Measurements from ENCODE around the gene TRAF6. TPM values are rescaled to one million over a fixed set of nuclear protein-coding genes. Genes with fewer than 3 reads are reported as not detected.

TRAF6 gene
- total and polyA plus RNA-seq, 9 of the 15 experiments (the other 6 are each of a cell fraction or from before 2014, with no cell fraction given), result 2.0 to 13.1 (median 8.2) TPM

DNA sequence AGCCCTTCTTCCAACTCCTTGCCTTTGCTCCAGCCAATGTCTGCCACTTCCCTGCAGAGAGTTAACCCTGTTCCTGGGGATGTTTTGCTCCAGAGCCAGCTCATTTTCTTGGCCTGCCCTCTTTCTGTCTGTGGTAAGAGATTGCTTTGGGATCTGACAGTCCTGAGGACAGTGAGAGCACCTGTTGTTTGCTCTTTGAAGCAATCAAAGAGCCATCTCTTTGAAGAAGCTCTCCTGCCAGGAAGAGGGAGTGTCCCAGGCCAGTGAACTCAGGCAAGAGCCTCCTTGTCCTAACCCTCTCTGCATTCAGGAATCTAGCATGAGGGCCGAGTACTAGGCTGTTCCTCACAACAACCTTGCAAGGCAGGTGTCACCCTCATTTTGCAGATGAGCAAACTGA is 42.2 kb downstream of the TRAF6 start:
- ATAC-seq (no peak), DNase-seq (ENCODE audit: extremely low read depth in 1 of 4, low spot score in 3 of 4) (no peak), FAIRE-seq (no peak)
- Histone ChIP-seq H3K4me1 (replicated peaks in 1 of 2; ENCODE audit: control insufficient read depth in 2 of 2, insufficient read depth in 2 of 2, low read length in 2 of 2) (no peaks in the 10 kb centered on the region), H3K36me3 (ENCODE audit: control insufficient read depth, insufficient read depth, low read length) (no peaks in the 10 kb centered on the region), H3K9ac (ENCODE audit: insufficient read depth in 1 of 2, low read depth in 2 of 2, low read length in 2 of 2) (no peak overlapping the region), H3K9me3 (replicated peaks; ENCODE audit: control insufficient read depth, insufficient read depth, low read depth, low read length) (no peaks in the 10 kb centered on the region), H3K4me3 (no peak overlapping the region), H2AFZ (ENCODE audit: low read depth, low read length) (no peak overlapping the region), H3K9me1 (ENCODE audit: control insufficient read depth, insufficient read depth, low read length) (no peaks in the 10 kb centered on the region), H3K27me3 (ENCODE audit: control insufficient read depth in 2 of 2, insufficient read depth in 2 of 2, low read length in 2 of 2) (peaks cover 5 to 17% of the 10 kb centered on the region in 2 experiments; a peak in 4 of 5 replicates), H3K27ac (ENCODE audit: extremely low read depth, low read depth, low read length) (no peak overlapping the region), H3K79me2 (ENCODE audit: control insufficient read depth, insufficient read depth, low read length) (no peaks in the 10 kb centered on the region), H4K20me1 (replicated peaks; ENCODE audit: control insufficient read depth, insufficient read depth, low read length) (no peaks in the 10 kb centered on the region), H3K4me2 (ENCODE audit: insufficient read depth, low read length) (no peak overlapping the region)
- WGBS (ENCODE audit: insufficient coverage, low coverage, missing lambda C conversion rate), result 0% methylated on average over 1 of the region's 1 CpG
- POLR2A ChIA-PET, result no interaction called here
- in situ Hi-C loops (cut with MboI) (no loop called here), intact Hi-C loops (cut with micrococcal nuclease) (no loop called here)
- TF ChIP-seq, protein P1, sequence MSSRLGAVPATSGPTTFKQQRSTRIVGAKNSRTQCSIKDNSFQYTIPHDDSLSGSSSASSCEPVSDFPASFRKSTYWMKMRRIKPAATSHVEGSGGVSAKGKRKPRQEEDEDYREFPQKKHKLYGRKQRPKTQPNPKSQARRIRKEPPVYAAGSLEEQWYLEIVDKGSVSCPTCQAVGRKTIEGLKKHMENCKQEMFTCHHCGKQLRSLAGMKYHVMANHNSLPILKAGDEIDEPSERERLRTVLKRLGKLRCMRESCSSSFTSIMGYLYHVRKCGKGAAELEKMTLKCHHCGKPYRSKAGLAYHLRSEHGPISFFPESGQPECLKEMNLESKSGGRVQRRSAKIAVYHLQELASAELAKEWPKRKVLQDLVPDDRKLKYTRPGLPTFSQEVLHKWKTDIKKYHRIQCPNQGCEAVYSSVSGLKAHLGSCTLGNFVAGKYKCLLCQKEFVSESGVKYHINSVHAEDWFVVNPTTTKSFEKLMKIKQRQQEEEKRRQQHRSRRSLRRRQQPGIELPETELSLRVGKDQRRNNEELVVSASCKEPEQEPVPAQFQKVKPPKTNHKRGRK (tag; IDR thresholded peaks at IDR 0.05), result no peak
- TF ChIP-seq, protein P2, sequence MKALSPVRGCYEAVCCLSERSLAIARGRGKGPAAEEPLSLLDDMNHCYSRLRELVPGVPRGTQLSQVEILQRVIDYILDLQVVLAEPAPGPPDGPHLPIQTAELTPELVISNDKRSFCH (CRISPR knock-in tag; IDR thresholded peaks at IDR 0.05), result no peak
- TF ChIP-seq, protein P2 (tag; IDR thresholded peaks at IDR 0.05), result no peak
- TF ChIP-seq HNRNPH1 (optimal IDR thresholded peaks at IDR 0.05; ENCODE audit: low read depth, low read length), result no peak
- no peak for TF ChIP-seq ZNF133 (CRISPR knock-in tag; IDR thresholded peaks at IDR 0.05)
- TF ChIP-seq TAF1 (IDR thresholded peaks at IDR 0.05; ENCODE audit: control insufficient read depth, extremely low read depth, insufficient read depth, low read length, severe bottlenecking), result no peak
- no peak for TF ChIP-seq NFIC (IDR thresholded peaks at IDR 0.05)
- no peak for TF ChIP-seq NFRKB (IDR thresholded peaks at IDR 0.05; ENCODE audit: low read depth)
- TF ChIP-seq PHF20 (IDR thresholded peaks at IDR 0.05; ENCODE audit: partially characterized antibody), result no peak
- no peak for TF ChIP-seq PYGO2 (tag; IDR thresholded peaks at IDR 0.05)
- TF ChIP-seq CHCHD3 (CRISPR knock-in tag; IDR thresholded peaks at IDR 0.05), result no peak
- no peak for TF ChIP-seq DMBX1 (CRISPR knock-in tag; IDR thresholded peaks at IDR 0.05; ENCODE audit: borderline replicate concordance)
- no peak for TF ChIP-seq BDP1 (IDR thresholded peaks at IDR 0.05; ENCODE audit: insufficient read depth, insufficient read length)
- no peak for TF ChIP-seq ZFX (CRISPR knock-in tag; IDR thresholded peaks at IDR 0.05)
- TF ChIP-seq, protein P3, sequence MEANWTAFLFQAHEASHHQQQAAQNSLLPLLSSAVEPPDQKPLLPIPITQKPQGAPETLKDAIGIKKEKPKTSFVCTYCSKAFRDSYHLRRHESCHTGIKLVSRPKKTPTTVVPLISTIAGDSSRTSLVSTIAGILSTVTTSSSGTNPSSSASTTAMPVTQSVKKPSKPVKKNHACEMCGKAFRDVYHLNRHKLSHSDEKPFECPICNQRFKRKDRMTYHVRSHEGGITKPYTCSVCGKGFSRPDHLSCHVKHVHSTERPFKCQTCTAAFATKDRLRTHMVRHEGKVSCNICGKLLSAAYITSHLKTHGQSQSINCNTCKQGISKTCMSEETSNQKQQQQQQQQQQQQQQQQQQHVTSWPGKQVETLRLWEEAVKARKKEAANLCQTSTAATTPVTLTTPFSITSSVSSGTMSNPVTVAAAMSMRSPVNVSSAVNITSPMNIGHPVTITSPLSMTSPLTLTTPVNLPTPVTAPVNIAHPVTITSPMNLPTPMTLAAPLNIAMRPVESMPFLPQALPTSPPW (CRISPR knock-in tag; IDR thresholded peaks at IDR 0.05), result no peak
- TF ChIP-seq GATAD2A (IDR thresholded peaks at IDR 0.05), result no peak
- TF ChIP-seq GATA2 (CRISPR knock-in tag; IDR thresholded peaks at IDR 0.05), result no peak
- no peak for TF ChIP-seq CHD1 (IDR thresholded peaks at IDR 0.05; ENCODE audit: low read length)
- TF ChIP-seq PHF8 (IDR thresholded peaks at IDR 0.05; ENCODE audit: borderline replicate concordance, low read length), result no peak
- TF ChIP-seq ZKSCAN3 (CRISPR knock-in tag; IDR thresholded peaks at IDR 0.05), result no peak
- TF ChIP-seq XRCC4 (IDR thresholded peaks at IDR 0.05; ENCODE audit: extremely low read depth, insufficient read depth, insufficient read length), result no peak
- CTCF ChIA-PET (ENCODE audit: low intra/inter-chr PET ratio), result interaction anchor here (0.7 kb wide), 1 partner anchor 16 kb away, joined by 3 read pairs; no protein-coding TSS in a partner anchor
- BruUV-seq (replicated peaks), result no TSS peak
